22Rv1 (cell line): ENCODE results near the gene GSK3B.

Source experiments
- ZFX ChIP-seq: fragments of 450-650 bp; IDR thresholded peaks from 2 replicates; pipeline ENCODE4 v1.6.1; 2017; ENCODE audit warnings: antibody characterized with exemption, borderline replicate concordance
- TF ChIP-seq, protein P1 (sequence below): fragments of 450-650 bp; IDR thresholded peaks from 2 replicates; pipeline ENCODE4 v1.5.1; 2017; ENCODE audit warnings: mild to moderate bottlenecking

- TF ChIP-seq, protein P1, sequence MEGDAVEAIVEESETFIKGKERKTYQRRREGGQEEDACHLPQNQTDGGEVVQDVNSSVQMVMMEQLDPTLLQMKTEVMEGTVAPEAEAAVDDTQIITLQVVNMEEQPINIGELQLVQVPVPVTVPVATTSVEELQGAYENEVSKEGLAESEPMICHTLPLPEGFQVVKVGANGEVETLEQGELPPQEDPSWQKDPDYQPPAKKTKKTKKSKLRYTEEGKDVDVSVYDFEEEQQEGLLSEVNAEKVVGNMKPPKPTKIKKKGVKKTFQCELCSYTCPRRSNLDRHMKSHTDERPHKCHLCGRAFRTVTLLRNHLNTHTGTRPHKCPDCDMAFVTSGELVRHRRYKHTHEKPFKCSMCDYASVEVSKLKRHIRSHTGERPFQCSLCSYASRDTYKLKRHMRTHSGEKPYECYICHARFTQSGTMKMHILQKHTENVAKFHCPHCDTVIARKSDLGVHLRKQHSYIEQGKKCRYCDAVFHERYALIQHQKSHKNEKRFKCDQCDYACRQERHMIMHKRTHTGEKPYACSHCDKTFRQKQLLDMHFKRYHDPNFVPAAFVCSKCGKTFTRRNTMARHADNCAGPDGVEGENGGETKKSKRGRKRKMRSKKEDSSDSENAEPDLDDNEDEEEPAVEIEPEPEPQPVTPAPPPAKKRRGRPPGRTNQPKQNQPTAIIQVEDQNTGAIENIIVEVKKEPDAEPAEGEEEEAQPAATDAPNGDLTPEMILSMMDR = no peak
- TF ChIP-seq ZFX = no peak
Measured at GRCh38 chr3:119911748-119912147, 182.5 kb downstream of the GSK3B start.
